GM21360 (cell line): ENCODE data around the gene SEMA6A.
"Not testable (repeated sequence)": the region's sequence is repeated elsewhere in the genome, so short reads cannot be mapped to it uniquely, and the experiment has no call there.

Experiments
- ATAC-seq: cut with Tn5 transposase; IDR thresholded peaks from one replicate; pipeline ENCODE4 v1.9.1; 2021; ENCODE audit warnings: mild to moderate bottlenecking, moderate library complexity; ENCODE audit not compliant: unreplicated experiment

The SEMA6A gene

GRCh38 chr5:116554764-116555163 is 19.9 kb downstream of the SEMA6A start:
- no peak for ATAC-seq

- no peak for ATAC-seq
These were observed 21.3 kb downstream of the SEMA6A start for GRCh38 chr5:116553366-116553765.

GRCh38 chr5:116550082-116550481 is 24.5 kb downstream of the SEMA6A start:
- ATAC-seq = no peak

- no peak for ATAC-seq
These were observed 27.9 kb downstream of the SEMA6A start for GRCh38 chr5:116546743-116547124.

- ATAC-seq = no peak
These were observed 28.4 kb downstream of the SEMA6A start for GRCh38 chr5:116546033-116546742.

GRCh38 chr5:116545465-116545864 is 29.2 kb downstream of the SEMA6A start:
- not testable (repeated sequence) for ATAC-seq

- ATAC-seq = no peak
These were observed 29.9 kb downstream of the SEMA6A start for GRCh38 chr5:116544531-116545241.

- ATAC-seq = no peak
These were observed 31.1 kb downstream of the SEMA6A start for GRCh38 chr5:116543501-116543900.

- ATAC-seq = no peak
These were observed 32.0 kb downstream of the SEMA6A start for GRCh38 chr5:116542619-116543018.

- ATAC-seq = no peak
These were observed 35.4 kb downstream of the SEMA6A start for GRCh38 chr5:116539222-116539621.

- ATAC-seq = no peak
These were observed 38.1 kb downstream of the SEMA6A start for GRCh38 chr5:116536316-116537083.

- ATAC-seq = no peak
These were observed 39.5 kb downstream of the SEMA6A start for GRCh38 chr5:116534964-116535651.

- no peak for ATAC-seq
These were observed 41.7 kb downstream of the SEMA6A start for GRCh38 chr5:116532762-116533525.

- ATAC-seq = no peak
These were observed 43.0 kb downstream of the SEMA6A start for GRCh38 chr5:116531635-116532034.

- no peak for ATAC-seq
These were observed 43.5 kb downstream of the SEMA6A start for GRCh38 chr5:116531117-116531516.

GRCh38 chr5:116530276-116530675 is 44.3 kb downstream of the SEMA6A start:
- no peak for ATAC-seq

- ATAC-seq = no peak
These were observed 45.0 kb downstream of the SEMA6A start for GRCh38 chr5:116529615-116530014.

GRCh38 chr5:116528519-116529234 is 45.9 kb downstream of the SEMA6A start:
- no peak for ATAC-seq

- ATAC-seq = no peak
These were observed 47.0 kb downstream of the SEMA6A start for GRCh38 chr5:116527582-116527981.

GRCh38 chr5:116525674-116526073 is 48.9 kb downstream of the SEMA6A start:
- no peak for ATAC-seq
